Right lobe of liver (tissue), 4 donors: Measurements from ENCODE around the gene ATP1A3.

ENCODE experiments used
- CTCF ChIP-seq, 4 donors: fragments of 200-600 bp in 3 of 4; fragments of 450-650 bp in 1 of 4; IDR thresholded peaks; one replicate each; pipeline versions ENCODE4 v1.5.1 to v1.8.0; 2016 to 2022; ENCODE audit warnings: antibody characterized with exemption in 4 of 4, mild to moderate bottlenecking in 2 of 4
- POLR2A ChIP-seq: fragments of 450-650 bp; IDR thresholded peaks from one replicate; pipeline ENCODE4 v1.6.1; 2017; ENCODE audit warnings: antibody characterized with exemption, mild to moderate bottlenecking
- donor health status: DM: no; HTN: no; CAD: no.
- donor health status: DM: no; HTN: no; CAD: no.
- donor health status: DM: no; HTN: yes; CAD: no.

- no peak for TF ChIP-seq CTCF (IDR thresholded peaks at IDR 0.05)
- TF ChIP-seq POLR2A = no peak
Measured at GRCh38 chr19:41995959-41996797, 2.1 kb upstream of the ATP1A3 start.
